Keratinocyte (primary cell): Measurements from ENCODE around the gene PAPPA.

Experiments used
- EZH2 ChIP-seq: IDR thresholded peaks from one replicate; pipeline ENCODE4 v1.6.1; 2012; ENCODE audit warnings: inconsistent platforms, mild to moderate bottlenecking, low read length, moderate library complexity
- TF ChIP-seq, protein P1 (sequence below), 3 experiments: IDR thresholded peaks in 1 of 3; conservative IDR thresholded peaks in 1 of 3; optimal IDR thresholded peaks in 1 of 3; 2 replicates in 2 of 3; 3 replicates in 1 of 3; pipeline versions ENCODE3 to v1.5.1; 2011; ENCODE audit warnings: low read length in 3 of 3, mild to moderate bottlenecking in 3 of 3, moderate library complexity in 2 of 3, control low read depth in 1 of 3, inconsistent platforms in 1 of 3; ENCODE audit not compliant: insufficient read depth in 2 of 3; ENCODE audit errors: extremely low read depth in 1 of 3

- TF ChIP-seq, protein P1, sequence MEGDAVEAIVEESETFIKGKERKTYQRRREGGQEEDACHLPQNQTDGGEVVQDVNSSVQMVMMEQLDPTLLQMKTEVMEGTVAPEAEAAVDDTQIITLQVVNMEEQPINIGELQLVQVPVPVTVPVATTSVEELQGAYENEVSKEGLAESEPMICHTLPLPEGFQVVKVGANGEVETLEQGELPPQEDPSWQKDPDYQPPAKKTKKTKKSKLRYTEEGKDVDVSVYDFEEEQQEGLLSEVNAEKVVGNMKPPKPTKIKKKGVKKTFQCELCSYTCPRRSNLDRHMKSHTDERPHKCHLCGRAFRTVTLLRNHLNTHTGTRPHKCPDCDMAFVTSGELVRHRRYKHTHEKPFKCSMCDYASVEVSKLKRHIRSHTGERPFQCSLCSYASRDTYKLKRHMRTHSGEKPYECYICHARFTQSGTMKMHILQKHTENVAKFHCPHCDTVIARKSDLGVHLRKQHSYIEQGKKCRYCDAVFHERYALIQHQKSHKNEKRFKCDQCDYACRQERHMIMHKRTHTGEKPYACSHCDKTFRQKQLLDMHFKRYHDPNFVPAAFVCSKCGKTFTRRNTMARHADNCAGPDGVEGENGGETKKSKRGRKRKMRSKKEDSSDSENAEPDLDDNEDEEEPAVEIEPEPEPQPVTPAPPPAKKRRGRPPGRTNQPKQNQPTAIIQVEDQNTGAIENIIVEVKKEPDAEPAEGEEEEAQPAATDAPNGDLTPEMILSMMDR (optimal IDR thresholded peaks at IDR 0.05 in 1 of 3, IDR thresholded peaks at IDR 0.05 in 1 of 3, conservative IDR thresholded peaks at IDR 0.05 in 1 of 3; ENCODE audit: extremely low read depth in 1 of 3, insufficient read depth in 2 of 3, low read length in 3 of 3): no peak
- no peak for TF ChIP-seq EZH2
Measured at GRCh38 chr9:116284518-116284917, 130.9 kb downstream of the PAPPA start.
